HUDEP-2 (cell line): ENCODE results near the gene FYB2.

Source experiments
- DNase-seq, 76 experiments: peaks; one replicate each; lab custom pipeline; 2025; ENCODE audit not compliant: unreplicated experiment in 76 of 76; lab: John Stamatoyannopoulos, UW

The FYB2 gene, protein sequence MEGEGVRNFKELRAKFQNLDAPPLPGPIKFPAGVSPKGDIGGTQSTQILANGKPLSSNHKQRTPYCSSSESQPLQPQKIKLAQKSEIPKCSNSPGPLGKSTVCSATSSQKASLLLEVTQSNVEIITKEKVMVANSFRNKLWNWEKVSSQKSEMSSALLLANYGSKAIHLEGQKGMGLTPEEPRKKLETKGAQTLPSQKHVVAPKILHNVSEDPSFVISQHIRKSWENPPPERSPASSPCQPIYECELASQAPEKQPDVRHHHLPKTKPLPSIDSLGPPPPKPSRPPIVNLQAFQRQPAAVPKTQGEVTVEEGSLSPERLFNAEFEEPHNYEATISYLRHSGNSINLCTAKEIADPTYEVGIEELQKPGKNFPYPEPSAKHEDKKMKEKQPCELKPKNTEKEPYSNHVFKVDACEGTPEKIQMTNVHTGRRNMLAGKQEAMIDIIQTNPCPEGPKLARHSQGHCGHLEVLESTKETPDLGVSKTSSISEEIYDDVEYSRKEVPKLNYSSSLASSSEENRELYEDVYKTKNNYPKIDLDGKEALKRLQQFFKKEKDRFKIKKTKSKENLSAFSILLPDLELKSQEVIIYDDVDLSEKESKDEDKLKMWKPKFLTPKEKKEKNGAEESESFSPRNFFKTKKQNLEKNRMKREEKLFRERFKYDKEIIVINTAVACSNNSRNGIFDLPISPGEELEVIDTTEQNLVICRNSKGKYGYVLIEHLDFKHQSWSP

GRCh38 chr1:56819387-56819899 lies at the start of gene FYB2:
Gene FYB2, minus strand, starts transcription at chr1:56819404. Its CDS starts 114 bp downstream, at chr1:56819290.
- no peak for DNase-seq

- no peak for DNase-seq
Observed at GRCh38 chr1:56868761-56869160, 49.6 kb upstream of the FYB2 start.

DNA sequence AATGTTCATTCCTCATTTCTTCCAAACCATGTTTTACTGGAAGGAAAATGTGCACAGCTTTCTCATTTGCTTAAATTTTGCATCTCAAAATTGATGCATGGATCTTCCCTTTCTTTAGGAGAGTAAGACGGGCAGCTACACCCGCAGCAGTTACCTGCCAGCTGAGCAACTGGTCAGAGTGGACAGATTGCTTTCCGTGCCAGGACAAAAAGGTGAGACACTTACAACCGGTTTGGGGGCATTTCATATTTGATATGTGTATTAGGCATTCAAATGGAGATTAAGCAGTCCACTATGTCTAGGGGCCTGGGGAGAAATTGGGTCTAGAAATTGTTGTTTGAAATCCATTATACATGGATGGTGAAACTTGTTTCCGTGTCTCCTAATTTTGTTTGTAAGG lies 48.3 kb upstream of the FYB2 start:
- DNase-seq: no peak

- DNase-seq: no peak
Observed at GRCh38 chr1:56866656-56867055, 47.5 kb upstream of the FYB2 start.

- no peak for DNase-seq
Observed at GRCh38 chr1:56864430-56864829, 45.2 kb upstream of the FYB2 start.

- no peak for DNase-seq
Observed at GRCh38 chr1:56863265-56863992, 44.2 kb upstream of the FYB2 start.

- DNase-seq: no peak
Observed at GRCh38 chr1:56859287-56859686, 40.1 kb upstream of the FYB2 start.

DNA sequence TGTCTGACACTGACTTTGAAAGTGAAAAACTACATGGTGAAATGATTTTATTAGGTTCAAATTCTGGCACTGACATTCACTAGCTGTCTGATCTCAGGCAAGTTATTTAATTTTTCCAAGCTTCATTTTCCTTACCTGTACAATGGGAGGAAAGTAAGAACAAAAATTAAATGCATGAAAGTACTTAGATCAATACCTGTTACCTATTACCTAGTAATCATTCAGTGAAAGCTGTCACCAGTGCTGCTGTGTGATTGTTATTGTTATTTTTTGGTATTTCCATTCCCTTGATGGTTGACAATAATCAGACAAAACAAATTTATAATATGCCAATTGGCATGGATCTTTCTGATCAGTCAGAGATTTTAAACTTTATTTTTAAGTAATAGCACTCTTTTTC lies 37.0 kb upstream of the FYB2 start:
- DNase-seq: no peak

- no peak for DNase-seq
Observed at GRCh38 chr1:56855190-56855589, 36.0 kb upstream of the FYB2 start.

GRCh38 chr1:56854521-56855099 lies 35.4 kb upstream of the FYB2 start, which contains the start of gene C8A:
Gene C8A, plus strand, starts transcription at chr1:56854797. Its CDS starts 105 bp downstream, at chr1:56854902.
- DNase-seq: no peak

- no peak for DNase-seq
Observed at GRCh38 chr1:56852476-56852875, 33.3 kb upstream of the FYB2 start.

DNA sequence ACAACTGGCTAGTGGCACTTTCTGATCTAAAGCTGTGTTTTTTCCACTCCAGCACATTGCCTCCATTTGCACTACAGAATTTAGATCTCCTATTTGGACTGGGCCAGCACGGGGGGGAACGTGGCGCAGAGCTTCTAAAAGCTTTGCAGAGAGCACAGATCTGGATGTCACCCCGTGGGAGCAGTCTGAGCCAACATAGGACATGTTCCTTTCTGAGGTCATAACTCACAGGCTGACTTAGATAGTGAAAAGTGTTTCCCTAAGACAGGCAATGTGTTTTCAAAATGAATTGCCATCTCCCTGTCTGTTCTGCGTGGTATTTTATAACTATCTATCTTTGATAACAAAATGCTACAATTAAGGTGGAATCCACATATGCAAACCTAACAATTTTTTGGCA lies 31.7 kb upstream of the FYB2 start:
- no peak for DNase-seq

DNA sequence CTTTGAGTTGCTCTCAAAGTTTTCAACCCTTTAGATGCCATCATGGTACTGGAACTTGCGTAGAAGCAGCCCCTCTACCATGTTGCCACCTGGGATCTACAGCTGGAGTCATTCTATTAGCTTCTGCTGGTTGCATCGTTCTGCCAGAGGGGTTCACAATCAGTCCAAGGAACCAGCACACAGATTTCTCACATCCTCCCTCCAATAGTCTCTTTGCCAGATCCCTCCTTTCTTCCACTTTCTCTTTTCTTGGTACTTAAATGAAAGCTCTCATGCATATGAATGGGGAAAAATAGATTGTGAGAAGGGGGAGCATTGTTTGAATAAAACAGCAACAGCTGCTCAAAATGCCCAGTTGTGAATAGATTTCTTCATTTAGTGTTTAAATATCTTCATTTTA lies 31.2 kb upstream of the FYB2 start:
- no peak for DNase-seq

- no peak for DNase-seq
Observed at GRCh38 chr1:56849750-56850149, 30.5 kb upstream of the FYB2 start.

GRCh38 chr1:56845343-56845742 lies 26.1 kb upstream of the FYB2 start:
- no peak for DNase-seq

- no peak for DNase-seq
Observed at GRCh38 chr1:56844545-56845136, 25.4 kb upstream of the FYB2 start.

DNA sequence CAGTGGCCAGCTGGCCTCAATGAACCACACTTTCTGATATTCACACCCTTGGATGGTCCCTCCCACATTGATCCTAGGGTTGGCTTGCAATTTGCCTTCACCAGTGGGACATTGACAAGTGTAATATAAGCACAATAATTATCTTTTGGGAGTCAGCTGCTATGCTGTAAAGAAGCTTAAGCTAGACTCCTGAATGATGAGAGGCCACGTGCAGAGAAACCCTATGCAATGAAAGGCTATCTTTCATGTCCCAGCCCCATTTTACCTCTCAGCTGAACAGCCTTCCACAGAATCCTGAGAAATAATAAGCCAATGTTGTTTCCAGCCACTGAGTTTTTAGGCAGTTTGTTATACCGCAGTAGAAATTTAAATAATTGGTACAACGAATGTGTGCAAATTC lies 24.3 kb upstream of the FYB2 start:
- DNase-seq: no peak

DNA sequence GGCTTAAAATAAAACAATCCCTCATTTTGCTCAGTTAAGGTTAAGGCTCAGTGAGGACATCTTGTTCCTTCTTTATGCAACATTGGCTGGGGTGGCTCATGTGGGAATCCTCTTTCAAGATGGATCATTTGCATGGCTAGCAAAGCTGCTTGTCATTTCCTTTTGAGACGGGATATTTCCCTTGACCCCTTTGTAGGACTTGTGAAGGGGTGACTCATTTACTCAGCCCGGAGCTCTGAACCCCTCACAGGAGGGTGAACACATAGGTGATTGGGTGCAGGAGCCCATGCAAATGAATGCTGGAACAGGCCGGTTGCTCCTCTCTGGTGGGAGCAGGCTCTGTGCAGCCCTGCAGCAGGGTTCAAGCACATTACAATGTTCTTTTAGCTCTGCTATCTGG lies 19.6 kb upstream of the FYB2 start:
- no peak for DNase-seq

DNA sequence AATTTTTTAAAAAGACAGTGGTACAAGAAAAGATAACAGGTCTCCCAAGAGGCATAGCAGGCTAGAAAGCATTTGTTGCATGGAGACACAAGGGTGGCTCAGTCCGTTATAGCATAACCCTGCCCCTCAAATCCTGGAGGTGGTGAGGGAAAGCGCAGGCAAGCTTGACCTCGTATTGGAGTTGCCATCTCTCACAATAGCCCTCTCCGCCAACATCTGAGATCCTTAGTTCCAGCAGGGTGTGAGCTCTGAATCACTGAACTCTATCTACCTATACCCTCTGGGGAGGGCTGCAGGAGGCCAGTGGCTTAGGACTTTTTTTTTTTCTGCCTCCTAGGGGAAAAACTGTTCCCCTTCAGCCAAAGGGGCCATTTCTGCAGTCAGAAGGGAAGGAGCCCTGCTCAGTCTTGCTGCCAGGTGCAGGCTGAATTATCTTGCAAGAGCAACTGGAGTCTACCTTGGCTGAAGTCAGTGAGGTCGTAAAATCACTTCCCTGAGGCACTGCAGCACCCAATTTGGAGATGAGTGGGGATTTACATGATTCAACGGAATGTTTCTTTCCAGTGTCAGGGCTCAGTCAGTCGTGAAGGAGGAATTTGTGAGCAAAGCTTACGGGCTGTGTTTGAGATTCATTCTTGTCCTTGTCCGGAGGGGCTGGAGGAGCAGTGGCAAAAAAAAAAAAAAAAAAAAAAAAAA lies 18.2 kb upstream of the FYB2 start:
- no peak for DNase-seq

DNA sequence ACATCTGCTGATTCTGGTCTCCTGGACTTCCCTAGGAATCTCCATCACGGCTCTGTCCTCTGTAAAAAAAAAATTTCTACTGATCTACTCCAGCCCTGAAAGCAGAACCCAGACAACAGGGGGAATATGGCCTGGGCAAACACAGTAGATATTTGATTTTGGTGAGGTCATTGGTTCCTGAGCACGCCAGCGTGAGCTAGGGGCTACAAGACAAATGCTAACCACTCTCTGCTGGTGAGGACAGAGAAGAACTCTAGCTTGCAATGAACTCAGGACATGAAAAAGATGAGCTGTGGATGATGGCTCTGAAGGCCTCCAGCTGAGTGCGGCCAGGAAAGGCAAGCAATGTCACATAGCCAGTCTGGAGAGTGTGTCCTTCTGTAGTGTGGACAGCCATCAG lies 17.2 kb upstream of the FYB2 start:
- no peak for DNase-seq
